ENCODE data around the gene HOXC9. TPM values are rescaled to one million over a fixed set of nuclear protein-coding genes. Genes with fewer than 3 reads are reported as not detected.

Gene HOXC9
- total RNA-seq, 6 experiments from 2014 or later, result not detected

DNA sequence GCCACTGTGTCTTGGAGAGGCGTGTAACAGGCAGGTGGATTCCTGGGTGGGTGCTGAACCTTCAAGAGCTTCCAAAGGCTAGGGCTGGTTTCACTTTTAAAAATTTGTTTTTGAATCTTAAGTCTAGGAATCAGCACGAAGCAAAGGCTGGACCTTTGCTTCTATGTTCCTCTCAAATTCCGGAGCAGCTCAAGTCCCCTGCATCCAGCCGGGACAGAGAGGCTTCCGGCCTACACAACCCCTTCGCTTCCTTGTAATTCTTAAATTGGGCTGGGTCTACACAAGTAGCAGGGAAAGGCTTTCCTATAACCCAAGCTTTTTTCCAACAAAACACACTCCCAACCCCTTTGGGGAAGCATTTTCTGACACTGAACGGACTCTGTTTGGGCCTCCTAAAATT is 37.0 kb upstream of the HOXC9 start:
- 12% methylated on average over 7 of the region's 7 CpGs for WGBS (ENCODE audit: insufficient coverage, low coverage, low lambda C conversion rate, missing lambda C conversion rate)
- ATAC-seq, result no peak
- H3K27me3 ChIP-seq, result peaks cover 16 to 62% of the 10 kb centered on the region in 2 donors
- no peak for DNase-seq
- intact Hi-C loops (cut with DNase I), result no loop called here
- H3K4me3 ChIP-seq, result no peak overlapping the region
- no peaks in the 10 kb centered on the region for H3K4me1 ChIP-seq
- no peaks in the 10 kb centered on the region for H3K36me3 ChIP-seq
- TF ChIP-seq, protein P1, sequence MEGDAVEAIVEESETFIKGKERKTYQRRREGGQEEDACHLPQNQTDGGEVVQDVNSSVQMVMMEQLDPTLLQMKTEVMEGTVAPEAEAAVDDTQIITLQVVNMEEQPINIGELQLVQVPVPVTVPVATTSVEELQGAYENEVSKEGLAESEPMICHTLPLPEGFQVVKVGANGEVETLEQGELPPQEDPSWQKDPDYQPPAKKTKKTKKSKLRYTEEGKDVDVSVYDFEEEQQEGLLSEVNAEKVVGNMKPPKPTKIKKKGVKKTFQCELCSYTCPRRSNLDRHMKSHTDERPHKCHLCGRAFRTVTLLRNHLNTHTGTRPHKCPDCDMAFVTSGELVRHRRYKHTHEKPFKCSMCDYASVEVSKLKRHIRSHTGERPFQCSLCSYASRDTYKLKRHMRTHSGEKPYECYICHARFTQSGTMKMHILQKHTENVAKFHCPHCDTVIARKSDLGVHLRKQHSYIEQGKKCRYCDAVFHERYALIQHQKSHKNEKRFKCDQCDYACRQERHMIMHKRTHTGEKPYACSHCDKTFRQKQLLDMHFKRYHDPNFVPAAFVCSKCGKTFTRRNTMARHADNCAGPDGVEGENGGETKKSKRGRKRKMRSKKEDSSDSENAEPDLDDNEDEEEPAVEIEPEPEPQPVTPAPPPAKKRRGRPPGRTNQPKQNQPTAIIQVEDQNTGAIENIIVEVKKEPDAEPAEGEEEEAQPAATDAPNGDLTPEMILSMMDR (IDR thresholded peaks at IDR 0.05), result no peak
- TF ChIP-seq POLR2A (IDR thresholded peaks at IDR 0.05), result no peak
- H3K9me3 ChIP-seq, result no peaks in the 10 kb centered on the region
- no peak overlapping the region for H3K27ac ChIP-seq

DNA sequence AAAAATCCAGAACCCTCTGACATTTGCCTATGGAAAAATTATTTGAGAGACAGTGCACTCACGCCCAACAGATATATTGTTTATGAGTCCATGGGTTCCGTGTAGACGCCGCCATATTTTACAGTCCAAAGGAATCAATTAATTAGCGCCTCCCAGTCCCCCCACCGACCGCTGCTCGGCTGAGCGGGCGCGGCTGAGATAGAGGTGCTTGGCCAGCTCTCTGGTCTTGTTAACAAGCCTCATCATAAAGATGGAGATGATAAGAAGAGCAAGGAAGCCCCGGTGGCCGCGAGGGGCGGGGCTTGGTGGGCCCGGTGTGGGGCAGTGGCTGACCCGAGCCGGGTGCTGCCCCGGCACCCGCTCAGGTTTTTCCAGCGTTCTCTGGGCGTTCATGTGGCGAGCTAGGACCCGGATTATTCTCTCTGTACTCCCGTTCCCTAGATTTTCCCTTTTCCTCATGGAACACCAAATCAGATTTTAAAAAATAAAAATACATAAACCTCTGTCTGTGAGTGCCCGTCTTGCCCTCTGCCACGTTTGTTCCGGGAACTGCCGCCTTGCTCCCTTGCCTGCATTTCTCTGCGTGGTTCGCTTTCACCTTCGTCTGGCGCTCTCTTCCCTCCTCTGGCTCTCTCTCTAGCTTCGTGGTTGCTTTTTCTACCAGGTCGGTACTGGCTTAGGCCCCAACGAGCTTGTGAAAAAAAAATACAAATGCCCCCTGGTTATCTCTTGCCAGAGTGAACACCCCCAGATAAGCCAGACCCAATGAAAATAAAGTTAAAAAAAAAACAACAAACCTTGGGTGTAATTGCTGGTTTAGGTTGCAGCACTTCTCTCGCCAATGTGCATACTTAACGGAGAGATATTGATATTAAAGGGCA is 36.3 kb upstream of the HOXC9 start:
- Histone ChIP-seq H3K27me3 (peaks cover 19 to 58% of the 10 kb centered on the region in 2 donors), H3K36me3 (no peaks in the 10 kb centered on the region), H3K27ac (no peak overlapping the region), H3K4me3 (no peak overlapping the region), H3K9me3 (no peaks in the 10 kb centered on the region), H3K4me1 (no peaks in the 10 kb centered on the region)
- no peak for ATAC-seq
- DNase-seq, result no peak
- TF ChIP-seq, protein P1 (IDR thresholded peaks at IDR 0.05), result no peak
- TF ChIP-seq POLR2A (IDR thresholded peaks at IDR 0.05), result no peak
- WGBS (ENCODE audit: insufficient coverage, low coverage, low lambda C conversion rate, missing lambda C conversion rate), result 8% methylated on average over 28 of the region's 38 CpGs
- intact Hi-C loops (cut with DNase I), result no loop called here

DNA sequence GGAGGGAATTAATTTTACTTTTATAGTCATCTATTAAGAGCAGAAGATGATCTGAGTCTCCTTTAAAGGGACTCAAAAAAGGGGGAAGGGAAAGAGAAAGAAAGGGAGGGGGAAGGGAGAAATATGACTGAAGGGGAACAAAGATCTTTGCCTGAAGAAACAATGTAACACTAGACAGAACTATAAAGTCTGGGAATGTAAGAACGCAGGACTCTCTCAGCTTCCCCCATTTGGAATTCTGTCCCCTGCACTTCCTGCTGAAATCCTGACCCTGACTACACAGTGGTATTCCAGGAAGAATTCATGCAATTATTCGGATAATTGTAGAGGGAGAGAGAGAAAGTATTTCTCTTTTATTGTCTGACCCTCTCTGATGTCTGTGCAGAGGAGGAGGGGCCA is 35.6 kb upstream of the HOXC9 start:
- Histone ChIP-seq H3K4me3 (no peak overlapping the region), H3K4me1 (no peaks in the 10 kb centered on the region), H3K27me3 (peaks cover 22 to 59% of the 10 kb centered on the region in 2 donors), H3K27ac (no peak overlapping the region), H3K9me3 (no peaks in the 10 kb centered on the region), H3K36me3 (no peaks in the 10 kb centered on the region)
- intact Hi-C loops (cut with DNase I), result no loop called here
- no peak for ATAC-seq
- DNase-seq, result no peak
- WGBS (ENCODE audit: insufficient coverage, low coverage, low lambda C conversion rate, missing lambda C conversion rate), result 9% methylated on average over 2 of the region's 2 CpGs
- TF ChIP-seq POLR2A (IDR thresholded peaks at IDR 0.05), result no peak
- TF ChIP-seq, protein P1 (IDR thresholded peaks at IDR 0.05), result no peak

DNA sequence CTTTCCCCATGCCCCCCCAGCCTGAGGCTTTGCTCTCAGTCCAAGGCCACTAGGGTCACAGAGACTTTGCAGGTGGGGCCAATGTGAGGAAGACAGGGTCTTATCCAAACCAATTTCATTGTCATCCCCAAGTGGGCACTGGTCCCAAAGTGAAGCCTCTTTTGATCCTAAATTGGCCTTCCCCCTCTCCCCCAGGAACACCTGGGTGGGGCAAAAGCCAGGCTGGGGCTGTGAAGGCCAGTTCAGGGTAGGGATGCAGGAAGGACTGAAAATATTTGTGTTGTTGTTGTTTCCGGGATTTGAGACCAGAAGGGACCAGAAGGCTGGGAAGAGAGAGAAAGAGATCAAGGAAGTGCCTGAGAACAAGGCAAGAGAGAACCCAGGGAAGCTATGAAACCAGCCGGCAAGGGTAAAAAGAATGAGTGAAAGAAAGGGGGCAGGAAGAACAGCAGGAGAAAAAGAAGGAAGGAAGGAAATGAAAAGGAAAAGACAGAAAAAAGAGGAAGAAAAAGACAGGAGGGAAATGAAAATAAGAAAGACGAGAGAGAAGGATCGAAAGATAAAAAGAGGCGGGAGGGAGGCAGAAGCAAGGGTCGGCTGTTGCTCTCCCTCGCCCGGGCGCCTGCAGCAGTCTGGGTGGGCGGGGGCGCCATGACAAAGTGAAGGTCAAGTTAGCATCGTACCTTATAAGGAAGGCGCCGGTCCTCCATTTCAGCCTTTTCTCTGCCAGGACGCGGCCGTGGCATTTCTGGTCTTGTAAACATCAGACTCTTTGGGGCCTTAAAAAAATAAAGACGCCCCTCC is 34.5 kb upstream of the HOXC9 start:
- no peaks in the 10 kb centered on the region for H3K36me3 ChIP-seq
- H3K4me1 ChIP-seq, result no peaks in the 10 kb centered on the region
- H3K4me3 ChIP-seq, result no peak overlapping the region
- 3% methylated on average over 11 of the region's 18 CpGs for WGBS (ENCODE audit: insufficient coverage, low coverage, low lambda C conversion rate, missing lambda C conversion rate)
- TF ChIP-seq, protein P1 (IDR thresholded peaks at IDR 0.05), result no peak
- TF ChIP-seq POLR2A (IDR thresholded peaks at IDR 0.05), result no peak
- no peaks in the 10 kb centered on the region for H3K9me3 ChIP-seq
- intact Hi-C loops (cut with DNase I), result no loop called here
- no peak overlapping the region for H3K27ac ChIP-seq
- DNase-seq, result no peak
- ATAC-seq, result no peak
- H3K27me3 ChIP-seq, result peaks cover 20 to 65% of the 10 kb centered on the region in 2 donors
